Endodermal cell (in vitro differentiated cells): Measurements from ENCODE around the gene TNRC6C. TPM values are rescaled to one million over a fixed set of nuclear protein-coding genes. Genes with fewer than 3 reads are reported as not detected.

Experiments used
- DNase-seq: peaks from one replicate; pipeline ENCODE4 v3.0.0-alpha.2; 2017
- H3K27ac ChIP-seq: 2 replicates; pipeline ENCODE4 v1.5.1; 2013; ENCODE audit warnings: mild to moderate bottlenecking, low read depth, low read length, moderate library complexity
- H3K27me3 ChIP-seq: 2 replicates; pipeline ENCODE4 v1.6.1; 2013; ENCODE audit warnings: mild to moderate bottlenecking, low read length, moderate library complexity; ENCODE audit not compliant: insufficient read depth, control insufficient read depth, poor library complexity, severe bottlenecking
- H3K36me3 ChIP-seq: 2 replicates; pipeline ENCODE4 v1.7.0; 2013; ENCODE audit warnings: mild to moderate bottlenecking, low read length, moderate library complexity; ENCODE audit not compliant: control insufficient read depth, insufficient read depth
- H3K4me1 ChIP-seq: one replicate; pipeline ENCODE4 v1.7.0; 2013; ENCODE audit warnings: low read length; ENCODE audit not compliant: control insufficient read depth, insufficient read depth
- H3K4me3 ChIP-seq: 2 replicates; pipeline ENCODE4 v1.5.1; 2013; ENCODE audit warnings: mild to moderate bottlenecking, low read length, moderate library complexity
- H3K9ac ChIP-seq: 2 replicates; pipeline ENCODE4 v1.6.1; 2013; ENCODE audit warnings: mild to moderate bottlenecking, low read length, moderate library complexity; ENCODE audit not compliant: poor library complexity, severe bottlenecking; ENCODE audit errors: extremely low read depth
- H3K9me3 ChIP-seq: 2 replicates; pipeline ENCODE4 v1.6.1; 2013; ENCODE audit warnings: mild to moderate bottlenecking, low read length, moderate library complexity; ENCODE audit not compliant: control insufficient read depth
- H3K27ac Mint-ChIP-seq: 2 replicates; pipeline ENCODE4 v1.8.0; 2020; ENCODE audit warnings: mixed read lengths
- H3K27me3 Mint-ChIP-seq: 2 replicates; pipeline ENCODE4 v1.8.0; 2021; ENCODE audit warnings: mild to moderate bottlenecking, mixed read lengths; ENCODE audit not compliant: insufficient read depth
- H3K36me3 Mint-ChIP-seq: 2 replicates; pipeline ENCODE4 v1.8.0; 2020; ENCODE audit warnings: low read depth, mixed read lengths
- H3K4me1 Mint-ChIP-seq: 2 replicates; pipeline ENCODE4 v1.8.0; 2020; ENCODE audit warnings: mixed read lengths
- H3K4me3 Mint-ChIP-seq: 2 replicates; pipeline ENCODE4 v1.8.0; 2020; ENCODE audit warnings: mild to moderate bottlenecking, moderate library complexity, mixed read lengths
- H3K9me3 Mint-ChIP-seq: 2 replicates; pipeline ENCODE4 v1.8.0; 2020; ENCODE audit warnings: mild to moderate bottlenecking, mixed read lengths
- WGBS, 2 experiments: methylation state at CpG; one replicate each; pipeline versions ENCODE4 v1.1.5 to v1.1.7; 2013; ENCODE audit warnings: missing lambda C conversion rate in 2 of 2, mixed read lengths in 1 of 2; ENCODE audit not compliant: insufficient coverage in 1 of 2, insufficient read length in 1 of 2; 5-methylcytosine and 5-hydroxymethylcytosine counted together
- total RNA-seq, 2 donors: library from RNA; stranded (reverse); fragmentation: NEBNext Ultra II Directional in 1 of 2; extraction: Animal tissue kit (Norgen Biotek cat#: 25700) in 1 of 2; gene quantifications; 2 replicates in 1 of 2; 3 replicates in 1 of 2; pipeline ENCODE4 v1.2.1, GENCODE V29; 2021
- TF ChIP-seq, protein P1 (sequence below): fragments of 200-600 bp; sonication (generic); conservative IDR thresholded peaks from 2 replicates; pipeline ENCODE4 v1.5.0; 2021; ENCODE audit warnings: antibody characterized with exemption, mild to moderate bottlenecking

TNRC6C gene
- total RNA-seq, 2 donors from 2014 or later = 22.4 to 40.2 TPM

DNA sequence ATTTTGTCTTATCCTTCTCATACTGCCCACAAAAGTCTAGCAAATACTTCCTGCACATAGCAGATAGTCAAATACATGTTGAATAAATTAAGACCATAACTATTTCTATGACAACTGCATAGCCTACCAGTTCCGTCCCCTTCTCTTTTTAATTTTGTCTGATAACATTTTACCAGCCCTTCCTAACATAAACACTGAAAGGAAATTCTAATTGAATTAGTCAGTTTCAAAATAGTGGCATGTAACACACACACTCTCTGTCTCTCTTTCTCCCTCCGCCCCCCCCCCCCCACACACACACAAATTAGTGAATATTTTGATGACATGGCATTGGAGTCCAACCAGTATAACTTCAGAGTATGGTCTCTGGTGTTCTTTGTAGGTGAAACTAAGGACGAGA is 41.8 kb downstream of the TNRC6C start:
- no peaks in the 10 kb centered on the region for H3K9me3 Mint-ChIP-seq
- peaks cover 20% of the 10 kb centered on the region for H3K4me1 Mint-ChIP-seq
- H3K27ac Mint-ChIP-seq = no peak overlapping the region
- no peak overlapping the region for H3K4me3 ChIP-seq
- no peak overlapping the region for H3K27ac ChIP-seq
- H3K27me3 ChIP-seq = no peaks in the 10 kb centered on the region
- peaks cover 13% of the 10 kb centered on the region for H3K36me3 ChIP-seq
- H3K4me1 ChIP-seq = peaks cover 9% of the 10 kb centered on the region
- DNase-seq = no peak
- TF ChIP-seq, protein P1, sequence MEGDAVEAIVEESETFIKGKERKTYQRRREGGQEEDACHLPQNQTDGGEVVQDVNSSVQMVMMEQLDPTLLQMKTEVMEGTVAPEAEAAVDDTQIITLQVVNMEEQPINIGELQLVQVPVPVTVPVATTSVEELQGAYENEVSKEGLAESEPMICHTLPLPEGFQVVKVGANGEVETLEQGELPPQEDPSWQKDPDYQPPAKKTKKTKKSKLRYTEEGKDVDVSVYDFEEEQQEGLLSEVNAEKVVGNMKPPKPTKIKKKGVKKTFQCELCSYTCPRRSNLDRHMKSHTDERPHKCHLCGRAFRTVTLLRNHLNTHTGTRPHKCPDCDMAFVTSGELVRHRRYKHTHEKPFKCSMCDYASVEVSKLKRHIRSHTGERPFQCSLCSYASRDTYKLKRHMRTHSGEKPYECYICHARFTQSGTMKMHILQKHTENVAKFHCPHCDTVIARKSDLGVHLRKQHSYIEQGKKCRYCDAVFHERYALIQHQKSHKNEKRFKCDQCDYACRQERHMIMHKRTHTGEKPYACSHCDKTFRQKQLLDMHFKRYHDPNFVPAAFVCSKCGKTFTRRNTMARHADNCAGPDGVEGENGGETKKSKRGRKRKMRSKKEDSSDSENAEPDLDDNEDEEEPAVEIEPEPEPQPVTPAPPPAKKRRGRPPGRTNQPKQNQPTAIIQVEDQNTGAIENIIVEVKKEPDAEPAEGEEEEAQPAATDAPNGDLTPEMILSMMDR = no peak
- H3K9me3 ChIP-seq = no peaks in the 10 kb centered on the region
- peaks cover 10% of the 10 kb centered on the region for H3K36me3 Mint-ChIP-seq
- H3K27me3 Mint-ChIP-seq = no peaks in the 10 kb centered on the region
- no peak overlapping the region for H3K9ac ChIP-seq
- H3K4me3 Mint-ChIP-seq = no peak overlapping the region
- WGBS, 2 experiments = 80 to 100% methylated on average over 1 of the region's 3 CpGs

DNA sequence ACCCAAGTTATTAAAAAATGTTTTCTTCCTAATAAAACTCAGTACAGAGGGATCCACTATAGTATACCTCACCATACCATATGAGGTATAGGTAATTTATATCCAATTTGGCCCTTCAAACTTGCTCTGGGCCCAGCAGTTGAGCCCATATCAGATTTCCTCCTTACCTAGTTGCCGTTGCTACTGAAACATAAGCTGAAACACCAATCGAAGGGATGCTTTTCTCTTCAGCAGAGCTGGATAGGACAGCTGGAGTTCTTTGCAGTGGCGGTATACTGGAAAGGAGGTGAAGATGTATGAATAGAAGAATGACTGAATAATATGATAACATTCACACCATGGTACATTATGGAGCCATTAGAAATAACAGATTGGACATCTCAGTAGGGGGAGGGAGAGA is 42.7 kb downstream of the TNRC6C start:
- Histone ChIP-seq H3K4me3 (no peak overlapping the region), H3K9ac (no peak overlapping the region), H3K27ac (no peak overlapping the region), H3K36me3 (peaks cover 21% of the 10 kb centered on the region), H3K27me3 (no peaks in the 10 kb centered on the region), H3K9me3 (no peaks in the 10 kb centered on the region), H3K4me1 (peaks cover 2% of the 10 kb centered on the region)
- no peak for DNase-seq
- Mint-ChIP-seq H3K27ac (no peak overlapping the region), H3K36me3 (peaks cover 13% of the 10 kb centered on the region), H3K4me1 (peaks cover 12% of the 10 kb centered on the region), H3K9me3 (no peaks in the 10 kb centered on the region), H3K27me3 (no peaks in the 10 kb centered on the region), H3K4me3 (no peak overlapping the region)
- WGBS, 2 experiments = 79% methylated on average over 2 of the region's 3 CpGs; no CpG with 5 or more reads in 1 of the 2 experiments
- TF ChIP-seq, protein P1 = no peak

DNA sequence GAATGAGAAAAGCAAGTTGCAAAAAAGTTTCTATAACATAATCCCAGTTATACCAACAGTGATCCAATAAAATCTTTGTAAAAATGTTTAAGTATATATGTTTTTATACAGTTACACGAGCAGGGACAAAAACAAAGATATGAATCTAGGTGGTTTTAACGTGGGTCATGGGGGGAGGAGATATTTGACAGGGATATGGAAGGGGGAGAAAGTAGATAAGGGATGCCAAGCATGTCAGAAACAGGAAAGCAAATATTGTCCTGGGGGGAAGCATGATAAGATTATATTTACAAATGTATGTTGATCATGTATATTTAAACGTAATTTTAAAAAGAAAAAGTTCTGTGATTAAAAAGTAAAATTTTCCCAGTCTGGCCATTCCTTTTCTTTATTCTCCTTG is 43.1 kb downstream of the TNRC6C start:
- TF ChIP-seq, protein P1 = no peak
- Histone ChIP-seq H3K9me3 (no peaks in the 10 kb centered on the region), H3K27ac (no peak overlapping the region), H3K27me3 (no peaks in the 10 kb centered on the region), H3K4me3 (no peak overlapping the region), H3K36me3 (peaks cover 23% of the 10 kb centered on the region), H3K4me1 (peaks cover 2% of the 10 kb centered on the region), H3K9ac (no peak overlapping the region)
- H3K27me3 Mint-ChIP-seq = no peaks in the 10 kb centered on the region
- no peak overlapping the region for H3K27ac Mint-ChIP-seq
- DNase-seq = no peak
- peaks cover 10% of the 10 kb centered on the region for H3K4me1 Mint-ChIP-seq
- 87% methylated on average over 2 of the region's 3 CpGs; no CpG with 5 or more reads in 1 of the 2 experiments for WGBS, 2 experiments
- H3K4me3 Mint-ChIP-seq = no peak overlapping the region
- H3K9me3 Mint-ChIP-seq = no peaks in the 10 kb centered on the region
- peaks cover 13% of the 10 kb centered on the region for H3K36me3 Mint-ChIP-seq
